Neural progenitor cell (in vitro differentiated cells): ENCODE results near the gene GABRB1. TPM values are rescaled to one million over a fixed set of nuclear protein-coding genes. Genes with fewer than 3 reads are reported as not detected.

Experiments
- DNase-seq: peaks from one replicate; pipeline ENCODE4 v3.0.0-alpha.2; 2016; ENCODE audit warnings: low spot score
- H2AFZ ChIP-seq: fragments of 200-600 bp; sonication (generic); replicated peaks from 2 replicates; pipeline ENCODE4 v1.6.1; 2016; ENCODE audit warnings: antibody characterized with exemption
- H3F3A ChIP-seq: fragments of 200-600 bp; sonication (generic); 2 replicates; pipeline ENCODE4 v1.6.1; 2016; ENCODE audit warnings: antibody characterized with exemption, low read depth
- H3K27ac ChIP-seq: fragments of 200-600 bp; sonication (generic); 2 replicates; pipeline ENCODE4 v1.5.1; 2016; ENCODE audit warnings: mild to moderate bottlenecking
- H3K27me3 ChIP-seq: fragments of 200-600 bp; sonication (generic); 2 replicates; pipeline ENCODE4 v1.6.1; 2016; ENCODE audit warnings: mild to moderate bottlenecking, moderate library complexity
- H3K36me3 ChIP-seq: fragments of 200-600 bp; sonication (generic); 2 replicates; pipeline ENCODE4 v1.5.1; 2016
- H3K4me1 ChIP-seq: fragments of 200-600 bp; sonication (generic); 2 replicates; pipeline ENCODE4 v1.6.1; 2016; ENCODE audit warnings: mixed run types
- H3K4me2 ChIP-seq: fragments of 200-600 bp; sonication (generic); 2 replicates; pipeline ENCODE4 v1.6.1; 2016
- H3K4me3 ChIP-seq: fragments of 200-600 bp; sonication (generic); 2 replicates; pipeline ENCODE4 v1.5.1; 2016
- H3K79me2 ChIP-seq: fragments of 200-600 bp; sonication (generic); 2 replicates; pipeline ENCODE4 v1.6.1; 2016; ENCODE audit warnings: low read depth
- H3K9ac ChIP-seq: fragments of 200-600 bp; sonication (generic); 2 replicates; pipeline ENCODE4 v1.6.1; 2016
- H3K9me3 ChIP-seq: fragments of 200-600 bp; sonication (generic); 2 replicates; pipeline ENCODE4 v1.5.1; 2016; ENCODE audit warnings: low read depth
- H4K20me1 ChIP-seq: fragments of 200-600 bp; sonication (generic); 2 replicates; pipeline ENCODE4 v1.6.1; 2016; ENCODE audit warnings: low read depth
- H3K27ac Mint-ChIP-seq: 3 replicates; pipeline ENCODE4 v1.8.0; 2021; ENCODE audit warnings: mixed read lengths
- H3K27me3 Mint-ChIP-seq: 2 replicates; pipeline ENCODE4 v1.8.0; 2022; ENCODE audit warnings: low read depth, mild to moderate bottlenecking, inconsistent platforms, moderate library complexity, mixed read lengths; ENCODE audit not compliant: insufficient read depth
- H3K36me3 Mint-ChIP-seq: 3 replicates; pipeline ENCODE4 v1.8.0; 2021; ENCODE audit warnings: mixed read lengths
- H3K4me1 Mint-ChIP-seq: 3 replicates; pipeline ENCODE4 v1.8.0; 2021; ENCODE audit warnings: mixed read lengths
- H3K4me3 Mint-ChIP-seq: 3 replicates; pipeline ENCODE4 v1.8.0; 2021; ENCODE audit warnings: mild to moderate bottlenecking, moderate library complexity, mixed read lengths
- H3K9me3 Mint-ChIP-seq: 3 replicates; pipeline ENCODE4 v1.8.0; 2020; ENCODE audit warnings: mixed read lengths
- EZH2 ChIP-seq: fragments of 200-600 bp; sonication (generic); IDR thresholded peaks from 2 replicates; pipeline ENCODE4 v1.6.1; 2017; ENCODE audit warnings: antibody characterized with exemption, mild to moderate bottlenecking, moderate library complexity
- EZH2phosphoT487 ChIP-seq: fragments of 200-600 bp; sonication (generic); IDR thresholded peaks from 2 replicates; pipeline ENCODE4 v1.6.1; 2017; ENCODE audit warnings: antibody characterized with exemption
- total RNA-seq: library from RNA; depleted of rRNA; stranded (reverse); fragments of >200 nt; gene quantifications from 2 replicates; pipeline ENCODE4 v1.2.3, GENCODE V29; 2015; ENCODE audit warnings: low replicate concordance
- TF ChIP-seq, protein P1 (sequence below): fragments of 200-600 bp; sonication (generic); IDR thresholded peaks from 2 replicates; pipeline ENCODE4 v1.5.1; 2017; ENCODE audit warnings: antibody characterized with exemption, mild to moderate bottlenecking

GABRB1 gene
- total RNA-seq, 1 donor from 2014 or later, result not detected

DNA sequence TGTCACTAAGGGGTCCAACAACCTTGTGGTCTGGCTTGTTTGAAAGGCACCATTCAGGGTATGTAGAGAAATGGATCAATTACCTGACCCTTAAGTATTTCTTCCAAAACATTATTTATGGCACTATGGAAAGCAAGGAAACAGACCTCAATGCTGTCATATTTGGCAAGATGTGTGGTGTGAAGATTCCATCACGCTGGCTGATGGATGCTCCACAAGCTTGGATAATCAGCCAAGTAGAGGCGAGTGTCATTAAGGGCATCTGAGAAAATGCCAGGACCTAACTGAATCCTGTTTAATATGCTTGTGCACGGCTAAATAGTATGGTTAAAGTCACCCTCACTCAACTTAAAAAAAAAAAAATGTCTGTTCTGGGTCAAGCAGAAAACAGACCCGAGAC, 311.4 kb downstream of the GABRB1 start:
- no peaks in the 10 kb centered on the region for H3K27me3 ChIP-seq
- H3K79me2 ChIP-seq, result no peaks in the 10 kb centered on the region
- no peak overlapping the region for H3K4me3 Mint-ChIP-seq
- TF ChIP-seq EZH2, result no peak
- TF ChIP-seq EZH2phosphoT487, result no peak
- TF ChIP-seq, protein P1, sequence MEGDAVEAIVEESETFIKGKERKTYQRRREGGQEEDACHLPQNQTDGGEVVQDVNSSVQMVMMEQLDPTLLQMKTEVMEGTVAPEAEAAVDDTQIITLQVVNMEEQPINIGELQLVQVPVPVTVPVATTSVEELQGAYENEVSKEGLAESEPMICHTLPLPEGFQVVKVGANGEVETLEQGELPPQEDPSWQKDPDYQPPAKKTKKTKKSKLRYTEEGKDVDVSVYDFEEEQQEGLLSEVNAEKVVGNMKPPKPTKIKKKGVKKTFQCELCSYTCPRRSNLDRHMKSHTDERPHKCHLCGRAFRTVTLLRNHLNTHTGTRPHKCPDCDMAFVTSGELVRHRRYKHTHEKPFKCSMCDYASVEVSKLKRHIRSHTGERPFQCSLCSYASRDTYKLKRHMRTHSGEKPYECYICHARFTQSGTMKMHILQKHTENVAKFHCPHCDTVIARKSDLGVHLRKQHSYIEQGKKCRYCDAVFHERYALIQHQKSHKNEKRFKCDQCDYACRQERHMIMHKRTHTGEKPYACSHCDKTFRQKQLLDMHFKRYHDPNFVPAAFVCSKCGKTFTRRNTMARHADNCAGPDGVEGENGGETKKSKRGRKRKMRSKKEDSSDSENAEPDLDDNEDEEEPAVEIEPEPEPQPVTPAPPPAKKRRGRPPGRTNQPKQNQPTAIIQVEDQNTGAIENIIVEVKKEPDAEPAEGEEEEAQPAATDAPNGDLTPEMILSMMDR, result no peak
- H3K9me3 Mint-ChIP-seq, result no peaks in the 10 kb centered on the region
- H4K20me1 ChIP-seq, result no peaks in the 10 kb centered on the region
- DNase-seq, result no peak
- H3K4me2 ChIP-seq, result no peak overlapping the region
- H3K36me3 ChIP-seq, result no peaks in the 10 kb centered on the region
- H3K4me1 ChIP-seq, result peaks cover 8% of the 10 kb centered on the region
- no peaks in the 10 kb centered on the region for H3K36me3 Mint-ChIP-seq
- H3K27ac ChIP-seq, result no peak overlapping the region
- H2AFZ ChIP-seq, result no peak overlapping the region
- H3K9ac ChIP-seq, result no peak overlapping the region
- no peaks in the 10 kb centered on the region for H3K27me3 Mint-ChIP-seq
- H3K4me1 Mint-ChIP-seq, result peaks cover 6% of the 10 kb centered on the region
- no peak overlapping the region for H3K4me3 ChIP-seq
- H3F3A ChIP-seq, result no peaks in the 10 kb centered on the region
- no peak overlapping the region for H3K27ac Mint-ChIP-seq
- H3K9me3 ChIP-seq, result no peaks in the 10 kb centered on the region

DNA sequence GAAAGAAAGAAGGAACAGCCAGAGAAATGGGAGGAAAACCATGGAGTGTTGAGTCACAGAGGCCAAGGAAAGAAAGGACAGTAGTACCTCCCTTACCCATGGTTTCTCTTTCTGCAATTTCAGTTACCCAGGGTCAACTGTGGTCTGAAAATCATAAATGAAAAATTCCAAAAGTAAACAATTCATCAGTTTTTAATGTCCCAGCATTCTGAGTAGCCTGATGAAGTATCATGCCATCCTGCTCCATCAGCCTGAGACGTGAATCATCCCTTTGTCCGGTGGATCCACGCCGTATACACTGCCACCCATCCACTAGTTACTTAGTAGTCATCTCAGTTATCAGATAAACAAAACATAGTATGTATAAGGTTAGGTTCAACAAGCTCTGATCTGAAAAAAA, 318.0 kb downstream of the GABRB1 start:
- no peaks in the 10 kb centered on the region for H3K9me3 ChIP-seq
- DNase-seq, result no peak
- no peak overlapping the region for H3K9ac ChIP-seq
- H3K9me3 Mint-ChIP-seq, result no peaks in the 10 kb centered on the region
- no peaks in the 10 kb centered on the region for H3K27me3 ChIP-seq
- H3K4me1 Mint-ChIP-seq, result no peaks in the 10 kb centered on the region
- no peak overlapping the region for H3K27ac ChIP-seq
- H2AFZ ChIP-seq, result no peak overlapping the region
- no peak overlapping the region for H3K4me3 ChIP-seq
- no peak overlapping the region for H3K4me2 ChIP-seq
- no peaks in the 10 kb centered on the region for H3K36me3 ChIP-seq
- no peak for TF ChIP-seq EZH2
- no peak for TF ChIP-seq EZH2phosphoT487
- TF ChIP-seq, protein P1, result no peak
- no peaks in the 10 kb centered on the region for H3K36me3 Mint-ChIP-seq
- no peaks in the 10 kb centered on the region for H3K79me2 ChIP-seq
- no peaks in the 10 kb centered on the region for H3K27me3 Mint-ChIP-seq
- no peak overlapping the region for H3K4me3 Mint-ChIP-seq
- H3F3A ChIP-seq, result no peaks in the 10 kb centered on the region
- no peaks in the 10 kb centered on the region for H3K4me1 ChIP-seq
- H3K27ac Mint-ChIP-seq, result no peak overlapping the region
- no peaks in the 10 kb centered on the region for H4K20me1 ChIP-seq

DNA sequence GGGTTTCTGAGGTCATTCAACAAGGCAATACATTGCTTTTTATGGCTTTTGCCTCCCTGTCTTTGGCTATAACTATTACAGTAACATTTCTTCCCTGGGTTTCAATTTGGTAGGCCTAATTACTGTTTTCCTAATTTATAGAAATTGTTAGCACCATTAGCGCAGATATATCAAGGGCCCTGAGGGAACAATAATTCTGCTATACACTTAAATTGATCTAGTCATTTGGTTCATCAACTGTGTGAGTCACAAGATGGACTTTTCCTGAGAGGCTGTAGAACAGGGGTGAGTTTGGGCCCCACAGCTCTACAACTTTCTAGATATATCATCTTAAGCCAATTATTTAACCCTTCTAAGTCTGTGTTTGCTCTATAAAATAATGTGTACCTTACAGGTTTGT, 324.2 kb downstream of the GABRB1 start:
- Mint-ChIP-seq H3K27ac (no peak overlapping the region), H3K36me3 (no peaks in the 10 kb centered on the region), H3K27me3 (no peaks in the 10 kb centered on the region), H3K9me3 (no peaks in the 10 kb centered on the region), H3K4me3 (no peak overlapping the region), H3K4me1 (peaks cover 6% of the 10 kb centered on the region)
- H3K4me1 ChIP-seq, result no peaks in the 10 kb centered on the region
- H3K9me3 ChIP-seq, result no peaks in the 10 kb centered on the region
- no peak overlapping the region for H3K27ac ChIP-seq
- H3K27me3 ChIP-seq, result no peaks in the 10 kb centered on the region
- no peak overlapping the region for H3K9ac ChIP-seq
- H3K36me3 ChIP-seq, result no peaks in the 10 kb centered on the region
- no peaks in the 10 kb centered on the region for H3F3A ChIP-seq
- H3K79me2 ChIP-seq, result no peaks in the 10 kb centered on the region
- H3K4me2 ChIP-seq, result no peak overlapping the region
- DNase-seq, result no peak
- no peaks in the 10 kb centered on the region for H4K20me1 ChIP-seq
- TF ChIP-seq EZH2, result no peak
- TF ChIP-seq, protein P1, result no peak
- no peak for TF ChIP-seq EZH2phosphoT487
- H2AFZ ChIP-seq, result no peak overlapping the region
- no peak overlapping the region for H3K4me3 ChIP-seq
